Ascending aorta (tissue), 2 donors: ENCODE measurements around the gene PRPF40B. TPM values are rescaled to one million over a fixed set of nuclear protein-coding genes. Genes with fewer than 3 reads are reported as not detected.

Experiments
- DNase-seq, 2 donors: peaks; one replicate each; pipeline ENCODE4 v3.0.0-alpha.2; 2019; ENCODE audit warnings: low spot score in 2 of 2
- H3K27ac ChIP-seq, 2 donors: fragments of 200-600 bp; sonication (generic); one replicate each; pipeline ENCODE4 v1.5.1; 2016 to 2017; ENCODE audit warnings: mild to moderate bottlenecking in 1 of 2
- H3K27me3 ChIP-seq: fragments of 200-600 bp; sonication (generic); one replicate; pipeline ENCODE4 v1.5.1; 2017
- H3K36me3 ChIP-seq, 2 donors: fragments of 200-600 bp; sonication (generic); one replicate each; pipeline ENCODE4 v1.5.1; 2016
- H3K4me1 ChIP-seq, 2 donors: fragments of 200-600 bp; sonication (generic); one replicate each; pipeline ENCODE4 v1.5.1; 2016 to 2017; ENCODE audit warnings: mild to moderate bottlenecking in 1 of 2
- H3K4me3 ChIP-seq, 2 donors: fragments of 200-600 bp; sonication (generic); one replicate each; pipeline ENCODE4 v1.5.1; 2016 to 2017; ENCODE audit warnings: mild to moderate bottlenecking in 1 of 2
- H3K9me3 ChIP-seq, 2 donors: fragments of 200-600 bp; sonication (generic); one replicate each; pipeline ENCODE4 v1.5.1; 2016
- intact Hi-C: fragments of 100-400 bp; cut with DNase I; formaldehyde crosslinking; loops from one replicate; pipeline ENCODE4 v1.15.1; 2023
- total RNA-seq: library from RNA; depleted of rRNA; stranded (reverse); fragments of >200 nt; gene quantifications from one replicate; pipeline ENCODE4 v1.1.0, GENCODE V29; 2016
- TF ChIP-seq, protein P1 (sequence below), 3 experiments: fragments of 200-600 bp in 2 of 3; fragments of 450-650 bp in 1 of 3; sonication (generic) in 2 of 3; IDR thresholded peaks; one replicate each; pipeline ENCODE4 v1.5.1; 2016 to 2019; ENCODE audit warnings: antibody characterized with exemption in 3 of 3, mild to moderate bottlenecking in 1 of 3, moderate library complexity in 1 of 3

Gene PRPF40B
- total RNA-seq, 1 donor from 2014 or later: 9.5 TPM

DNA sequence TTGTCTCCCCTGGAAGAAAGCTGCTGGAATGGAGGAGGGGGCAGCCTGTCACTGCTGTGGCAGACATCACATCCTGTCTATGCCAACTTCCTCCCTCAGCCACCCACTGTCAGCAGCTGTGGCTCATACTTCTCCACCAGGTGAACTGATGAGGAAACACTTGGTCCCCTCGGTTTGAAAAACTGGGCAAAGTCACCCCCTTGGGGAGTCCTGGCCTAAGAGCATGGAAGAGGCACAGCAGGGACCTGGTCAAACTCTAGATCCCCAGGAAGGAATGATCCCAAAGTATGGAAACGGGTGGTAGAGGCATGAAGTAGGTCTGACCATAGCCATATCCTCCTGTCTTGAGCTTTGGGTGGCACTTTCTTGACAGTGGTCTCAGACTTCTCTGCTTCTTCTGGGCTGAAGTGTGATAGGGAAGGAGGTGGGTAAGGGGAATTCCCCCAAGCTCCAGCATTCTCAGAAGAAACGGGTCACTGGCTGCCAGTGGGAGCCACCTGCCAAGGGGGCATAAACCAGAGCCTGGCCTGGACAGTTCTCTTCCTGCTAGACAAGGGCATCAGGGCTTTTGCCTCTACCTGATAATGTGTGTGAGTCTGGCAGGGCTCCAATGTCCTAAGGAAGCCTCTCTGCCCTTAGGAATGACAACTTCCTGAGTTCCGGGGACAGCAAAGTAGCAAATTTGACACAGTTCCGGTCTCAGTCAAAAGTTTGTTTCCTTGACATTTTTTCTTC is 47.8 kb downstream of the PRPF40B start:
- Histone ChIP-seq H3K36me3 (no peaks in the 10 kb centered on the region), H3K4me1 (peaks cover 21 to 43% of the 10 kb centered on the region in 2 donors), H3K9me3 (no peaks in the 10 kb centered on the region), H3K4me3 (no peak overlapping the region), H3K27me3 (no peaks in the 10 kb centered on the region), H3K27ac (peak overlapping the region; percentile 84 to 97)
- intact Hi-C loops: no loop called here
- TF ChIP-seq, protein P1, sequence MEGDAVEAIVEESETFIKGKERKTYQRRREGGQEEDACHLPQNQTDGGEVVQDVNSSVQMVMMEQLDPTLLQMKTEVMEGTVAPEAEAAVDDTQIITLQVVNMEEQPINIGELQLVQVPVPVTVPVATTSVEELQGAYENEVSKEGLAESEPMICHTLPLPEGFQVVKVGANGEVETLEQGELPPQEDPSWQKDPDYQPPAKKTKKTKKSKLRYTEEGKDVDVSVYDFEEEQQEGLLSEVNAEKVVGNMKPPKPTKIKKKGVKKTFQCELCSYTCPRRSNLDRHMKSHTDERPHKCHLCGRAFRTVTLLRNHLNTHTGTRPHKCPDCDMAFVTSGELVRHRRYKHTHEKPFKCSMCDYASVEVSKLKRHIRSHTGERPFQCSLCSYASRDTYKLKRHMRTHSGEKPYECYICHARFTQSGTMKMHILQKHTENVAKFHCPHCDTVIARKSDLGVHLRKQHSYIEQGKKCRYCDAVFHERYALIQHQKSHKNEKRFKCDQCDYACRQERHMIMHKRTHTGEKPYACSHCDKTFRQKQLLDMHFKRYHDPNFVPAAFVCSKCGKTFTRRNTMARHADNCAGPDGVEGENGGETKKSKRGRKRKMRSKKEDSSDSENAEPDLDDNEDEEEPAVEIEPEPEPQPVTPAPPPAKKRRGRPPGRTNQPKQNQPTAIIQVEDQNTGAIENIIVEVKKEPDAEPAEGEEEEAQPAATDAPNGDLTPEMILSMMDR (IDR thresholded peaks at IDR 0.05): no peak
- no peak for DNase-seq

DNA sequence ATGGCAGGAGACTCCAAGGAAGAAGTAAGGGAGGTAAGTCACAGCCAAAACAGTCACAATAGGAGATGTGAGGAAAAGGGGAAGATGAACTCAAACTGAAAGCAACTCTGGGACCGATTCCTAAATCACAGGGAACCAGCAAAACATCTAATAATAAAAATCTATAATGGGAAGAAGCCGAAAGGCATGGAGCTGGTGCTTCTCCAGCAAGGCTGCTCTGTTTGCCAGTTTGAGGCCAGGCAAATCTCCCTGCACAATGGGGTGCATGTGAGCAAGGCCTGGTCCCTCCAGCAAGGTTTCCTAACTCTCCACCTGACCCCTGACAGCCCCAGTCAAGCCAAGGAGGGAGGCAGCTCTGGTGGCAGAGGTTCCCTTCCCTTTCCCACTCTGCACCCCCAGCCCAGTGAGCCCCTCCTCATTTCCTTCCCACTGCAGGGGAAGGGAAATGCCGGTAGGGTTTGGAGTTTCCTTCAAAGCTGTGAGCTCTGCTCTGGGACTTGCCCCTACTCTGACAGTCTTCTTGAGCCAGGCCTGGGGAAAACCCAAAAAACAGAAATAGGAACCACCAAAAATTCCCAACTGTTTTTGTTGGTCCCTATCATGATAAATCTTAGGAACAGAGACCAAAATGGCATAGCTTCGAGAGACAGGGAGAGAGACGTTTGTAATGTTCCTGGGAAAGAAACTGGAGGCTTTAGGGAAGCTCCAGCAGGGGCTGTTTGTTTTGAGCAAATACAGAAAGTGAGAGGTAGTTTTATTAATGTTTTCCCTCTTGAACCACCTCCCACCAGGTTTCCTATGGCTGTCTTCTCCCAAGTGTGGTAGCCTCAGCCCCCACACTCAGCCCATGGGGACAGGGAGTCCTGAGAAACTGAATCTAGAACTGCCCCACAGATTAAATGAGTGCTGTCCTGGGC is 49.2 kb downstream of the PRPF40B start:
- Histone ChIP-seq H3K27me3 (no peaks in the 10 kb centered on the region), H3K27ac (peak overlapping the region; percentile 84 to 97), H3K9me3 (no peaks in the 10 kb centered on the region), H3K4me3 (no peak overlapping the region), H3K36me3 (no peaks in the 10 kb centered on the region), H3K4me1 (peaks cover 21 to 43% of the 10 kb centered on the region in 2 donors)
- TF ChIP-seq, protein P1 (IDR thresholded peaks at IDR 0.05): no peak
- no peak for DNase-seq
- intact Hi-C loops: loop anchor here (1.0 to 2.0 kb wide), 2 partner anchors 28 to 35 kb away; partner anchors contain the start of gene FMNL3

DNA sequence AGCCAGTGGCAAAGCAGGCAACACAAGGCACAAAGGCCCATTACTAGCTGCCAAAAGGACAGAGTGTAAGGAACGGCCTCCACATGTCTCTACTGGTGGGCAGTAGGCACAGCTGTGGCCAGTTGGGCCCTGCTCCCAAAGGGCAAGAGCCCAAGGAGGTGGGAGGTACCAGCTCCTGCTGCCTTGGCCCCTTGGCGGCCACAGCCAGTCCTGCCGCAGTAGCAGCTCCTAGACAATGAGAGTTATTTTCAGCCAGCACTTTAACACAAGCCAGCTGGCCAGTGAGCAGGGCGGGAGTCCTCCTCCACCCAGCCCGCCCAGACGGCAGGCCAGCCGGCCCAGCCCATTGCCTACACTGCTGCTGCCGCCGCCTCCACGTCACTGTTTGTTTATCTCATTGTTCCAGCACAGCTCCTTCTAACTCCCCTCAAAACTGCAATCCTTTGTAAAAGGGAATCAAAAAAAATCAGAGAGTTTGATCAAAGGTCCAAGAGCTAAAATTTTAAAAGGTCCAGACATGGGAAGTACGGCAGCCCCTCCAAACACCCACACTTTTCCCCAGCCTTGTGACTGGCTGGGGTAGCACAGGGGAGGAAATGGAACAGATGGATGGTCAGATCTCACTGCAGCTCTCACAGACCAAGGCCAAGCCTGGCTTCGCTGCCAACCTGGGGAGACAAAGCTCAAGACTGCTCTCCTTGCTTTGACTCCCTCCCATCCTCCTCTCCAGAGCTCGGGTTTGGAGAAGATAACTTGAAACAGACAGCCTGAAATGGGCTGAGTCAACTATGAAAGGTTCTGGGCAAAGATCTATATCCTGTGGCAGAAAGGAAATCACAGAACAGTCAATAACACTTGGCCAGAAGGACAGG is 50.3 kb downstream of the PRPF40B start:
- H3K4me3 ChIP-seq: no peak overlapping the region

DNA sequence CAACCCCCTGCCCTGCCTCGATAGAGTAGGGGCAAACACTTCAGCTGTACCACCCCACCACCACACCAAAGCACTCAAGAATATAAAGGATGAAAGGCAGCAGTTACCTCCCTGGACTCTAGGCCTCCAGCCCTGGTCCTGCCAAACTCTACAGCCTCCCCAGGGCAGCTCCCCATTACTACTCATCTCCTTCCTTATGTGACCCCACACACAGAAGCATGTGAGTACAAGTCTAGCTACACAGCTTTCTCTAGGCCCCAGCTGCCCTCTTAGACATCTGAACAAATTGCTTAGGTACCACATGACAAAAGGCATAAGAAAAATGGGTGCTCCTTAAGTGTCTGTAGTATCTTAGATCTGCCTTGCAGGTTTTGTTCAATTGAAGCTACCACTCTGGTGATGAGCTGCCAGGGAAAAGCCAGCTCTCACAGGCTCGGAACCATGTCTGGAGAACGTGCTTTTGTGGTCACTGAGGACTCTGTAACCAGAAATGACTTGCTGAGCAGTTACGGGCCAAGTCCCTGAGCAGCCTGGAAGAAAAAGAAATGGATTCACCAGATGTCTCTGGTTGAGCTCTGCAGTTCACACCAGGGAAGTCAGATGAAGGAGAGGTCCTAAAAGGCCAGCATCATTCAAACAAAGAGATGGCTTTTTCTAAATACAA is 51.1 kb downstream of the PRPF40B start:
- H3K9me3 ChIP-seq: no peaks in the 10 kb centered on the region
- peak overlapping the region; percentile 84 to 97 for H3K27ac ChIP-seq
- DNase-seq: no peak
- no peaks in the 10 kb centered on the region for H3K27me3 ChIP-seq
- no peaks in the 10 kb centered on the region for H3K36me3 ChIP-seq
- intact Hi-C loops: loop anchor here (2.0 kb wide), 1 partner anchor 66 kb away; the partner anchor contains the start of gene TMBIM6
- peaks cover 21 to 43% of the 10 kb centered on the region in 2 donors for H3K4me1 ChIP-seq
- no peak overlapping the region for H3K4me3 ChIP-seq
- TF ChIP-seq, protein P1 (IDR thresholded peaks at IDR 0.05): no peak

More for the DNA sequence above, 50.3 kb downstream of the PRPF40B start:
- peak overlapping the region; percentile 84 to 97 for H3K27ac ChIP-seq
- H3K27me3 ChIP-seq: no peaks in the 10 kb centered on the region
- peak; percentile 81 to 96 for DNase-seq
- intact Hi-C loops: loop anchor here (1.0 to 2.0 kb wide), 3 partner anchors 29 to 67 kb away; partner anchors contain the start of genes FMNL3 and TMBIM6
- no peaks in the 10 kb centered on the region for H3K9me3 ChIP-seq
- H3K4me1 ChIP-seq: peaks cover 21 to 43% of the 10 kb centered on the region in 2 donors
- no peaks in the 10 kb centered on the region for H3K36me3 ChIP-seq
- TF ChIP-seq, protein P1 (IDR thresholded peaks at IDR 0.05): peak; percentile 29 to 76 (median 35)
